Vagina (tissue), 2 donors: Measurements from ENCODE around the gene MESP2. TPM values are rescaled to one million over a fixed set of nuclear protein-coding genes. Genes with fewer than 3 reads are reported as not detected.

Experiments
- DNase-seq, 2 donors: peaks; one replicate each; pipeline ENCODE4 v3.0.0-alpha.2; 2017; ENCODE audit errors: extremely low spot score in 2 of 2
- H3K27ac ChIP-seq: fragments of 200-600 bp; sonication (generic); one replicate; pipeline ENCODE4 v1.5.1; 2019
- H3K27me3 ChIP-seq: fragments of 200-600 bp; sonication (generic); one replicate; pipeline ENCODE4 v1.5.1; 2019
- H3K36me3 ChIP-seq, 2 donors: fragments of 200-600 bp; sonication (generic); one replicate each; pipeline ENCODE4 v1.5.1; 2017 to 2019
- H3K4me1 ChIP-seq: fragments of 200-600 bp; sonication (generic); one replicate; pipeline ENCODE4 v1.5.1; 2019
- H3K4me3 ChIP-seq, 2 donors: fragments of 200-600 bp; sonication (generic); 1 replicate in 1 of 2; 2 replicates in 1 of 2; pipeline ENCODE4 v1.5.1; 2016 to 2019
- H3K9me3 ChIP-seq: fragments of 200-600 bp; sonication (generic); one replicate; pipeline ENCODE4 v1.5.1; 2019
- POLR2A ChIP-seq, 2 donors: fragments of 450-650 bp; IDR thresholded peaks; one replicate each; pipeline ENCODE4 v1.6.1; 2017; ENCODE audit warnings: antibody characterized with exemption in 2 of 2, mild to moderate bottlenecking in 2 of 2, moderate library complexity in 2 of 2
- POLR2AphosphoS5 ChIP-seq, 2 donors: sonication (generic); formaldehyde crosslinking; IDR thresholded peaks; one replicate each; pipeline ENCODE4 v1.9.0; 2017; ENCODE audit warnings: antibody characterized with exemption in 2 of 2, mild to moderate bottlenecking in 2 of 2, low read depth in 1 of 2; ENCODE audit not compliant: insufficient read depth in 1 of 2
- intact Hi-C: fragments of 100-400 bp; cut with DNase I; formaldehyde crosslinking; loops from one replicate; pipeline ENCODE4 v1.15.1; 2023
- total RNA-seq: library from RNA; depleted of rRNA; stranded (reverse); fragments of >200 nt; gene quantifications from one replicate; pipeline ENCODE4 v1.2.3, GENCODE V29; 2016
- TF ChIP-seq, protein P1 (sequence below), 3 experiments: fragments of 450-650 bp in 2 of 3; fragments of 200-600 bp in 1 of 3; sonication (generic) in 1 of 3; IDR thresholded peaks; one replicate each; pipeline ENCODE4 v1.5.1; 2017 to 2019; ENCODE audit warnings: antibody characterized with exemption in 3 of 3, mild to moderate bottlenecking in 2 of 3, moderate library complexity in 2 of 3

MESP2 gene
- total RNA-seq, 1 donor from 2014 or later, result not detected

DNA sequence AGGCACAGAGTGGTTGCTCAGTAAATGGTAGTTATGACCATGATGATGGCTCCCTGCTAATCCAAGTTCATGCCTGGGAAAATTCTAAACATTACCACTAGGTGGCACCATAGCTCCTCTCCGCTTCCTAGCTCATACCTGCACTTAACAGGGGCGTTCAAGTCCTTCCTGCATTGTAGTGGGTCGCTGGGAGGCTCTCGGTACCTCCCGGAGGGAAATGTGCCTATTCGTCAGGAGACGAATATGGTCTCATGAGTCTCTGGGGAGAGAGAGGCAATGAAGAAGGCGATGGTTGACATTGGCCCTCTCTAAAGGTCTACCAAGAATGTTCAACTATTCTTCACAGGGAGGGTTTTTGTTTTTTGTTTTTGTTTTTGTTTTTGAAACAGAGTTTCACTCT is 36.0 kb upstream of the MESP2 start:
- no peak for DNase-seq
- intact Hi-C loops, result no loop called here
- Histone ChIP-seq H3K9me3 (no peaks in the 10 kb centered on the region), H3K27ac (no peak overlapping the region), H3K36me3 (no peaks in the 10 kb centered on the region), H3K4me1 (no peaks in the 10 kb centered on the region), H3K27me3 (no peaks in the 10 kb centered on the region), H3K4me3 (no peak overlapping the region)
- TF ChIP-seq, protein P1, sequence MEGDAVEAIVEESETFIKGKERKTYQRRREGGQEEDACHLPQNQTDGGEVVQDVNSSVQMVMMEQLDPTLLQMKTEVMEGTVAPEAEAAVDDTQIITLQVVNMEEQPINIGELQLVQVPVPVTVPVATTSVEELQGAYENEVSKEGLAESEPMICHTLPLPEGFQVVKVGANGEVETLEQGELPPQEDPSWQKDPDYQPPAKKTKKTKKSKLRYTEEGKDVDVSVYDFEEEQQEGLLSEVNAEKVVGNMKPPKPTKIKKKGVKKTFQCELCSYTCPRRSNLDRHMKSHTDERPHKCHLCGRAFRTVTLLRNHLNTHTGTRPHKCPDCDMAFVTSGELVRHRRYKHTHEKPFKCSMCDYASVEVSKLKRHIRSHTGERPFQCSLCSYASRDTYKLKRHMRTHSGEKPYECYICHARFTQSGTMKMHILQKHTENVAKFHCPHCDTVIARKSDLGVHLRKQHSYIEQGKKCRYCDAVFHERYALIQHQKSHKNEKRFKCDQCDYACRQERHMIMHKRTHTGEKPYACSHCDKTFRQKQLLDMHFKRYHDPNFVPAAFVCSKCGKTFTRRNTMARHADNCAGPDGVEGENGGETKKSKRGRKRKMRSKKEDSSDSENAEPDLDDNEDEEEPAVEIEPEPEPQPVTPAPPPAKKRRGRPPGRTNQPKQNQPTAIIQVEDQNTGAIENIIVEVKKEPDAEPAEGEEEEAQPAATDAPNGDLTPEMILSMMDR (IDR thresholded peaks at IDR 0.05), result peak; percentile 72 to 89 (median 89)
- TF ChIP-seq POLR2AphosphoS5 (IDR thresholded peaks at IDR 0.05; ENCODE audit: insufficient read depth in 1 of 2, low read depth in 1 of 2), result no peak

DNA sequence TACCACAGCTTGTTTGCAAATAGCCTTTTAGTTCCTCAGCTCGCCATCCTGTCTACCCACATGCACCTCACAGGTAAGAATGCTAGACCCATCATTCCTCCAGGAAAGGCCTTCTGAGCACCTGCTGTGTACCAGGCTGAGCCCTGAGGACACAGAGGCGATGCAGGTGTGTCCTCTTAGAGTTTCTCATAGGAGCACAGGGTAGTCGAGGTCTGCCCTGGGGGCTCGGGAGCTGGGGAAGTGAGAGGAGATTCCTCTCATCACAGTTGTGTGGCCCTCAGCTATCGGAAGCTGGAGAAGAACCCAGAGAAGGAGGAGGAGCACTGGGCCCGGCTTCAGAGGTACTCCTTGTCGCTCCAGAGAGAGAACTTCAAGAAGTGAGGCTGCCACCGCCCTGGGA is 33.1 kb upstream of the MESP2 start:
- TF ChIP-seq, protein P1 (IDR thresholded peaks at IDR 0.05), result no peak
- TF ChIP-seq POLR2A (IDR thresholded peaks at IDR 0.05), result no peak
- no peak for TF ChIP-seq POLR2AphosphoS5 (IDR thresholded peaks at IDR 0.05; ENCODE audit: insufficient read depth in 1 of 2, low read depth in 1 of 2)
- H3K27me3 ChIP-seq, result no peaks in the 10 kb centered on the region
- no peak for DNase-seq
- H3K4me3 ChIP-seq, result no peak overlapping the region
- H3K4me1 ChIP-seq, result no peaks in the 10 kb centered on the region
- H3K36me3 ChIP-seq, result no peaks in the 10 kb centered on the region
- no peak overlapping the region for H3K27ac ChIP-seq
- H3K9me3 ChIP-seq, result no peaks in the 10 kb centered on the region
- intact Hi-C loops, result no loop called here

GRCh38 chr15:89743594-89743993 is 32.5 kb upstream of the MESP2 start:
- no peak overlapping the region for H3K27ac ChIP-seq
- H3K27me3 ChIP-seq, result no peaks in the 10 kb centered on the region
- no peak for DNase-seq
- TF ChIP-seq, protein P1 (IDR thresholded peaks at IDR 0.05), result no peak
- no peak for TF ChIP-seq POLR2A (IDR thresholded peaks at IDR 0.05)
- no peaks in the 10 kb centered on the region for H3K9me3 ChIP-seq
- no peaks in the 10 kb centered on the region for H3K4me1 ChIP-seq
- H3K36me3 ChIP-seq, result no peaks in the 10 kb centered on the region
- intact Hi-C loops, result no loop called here
- H3K4me3 ChIP-seq, result no peak overlapping the region

GRCh38 chr15:89745131-89745530 is 31.0 kb upstream of the MESP2 start:
- Histone ChIP-seq H3K27me3 (no peaks in the 10 kb centered on the region), H3K4me3 (no peak overlapping the region), H3K27ac (no peak overlapping the region), H3K9me3 (no peaks in the 10 kb centered on the region), H3K36me3 (no peaks in the 10 kb centered on the region), H3K4me1 (peaks cover 4% of the 10 kb centered on the region)
- TF ChIP-seq POLR2A (IDR thresholded peaks at IDR 0.05) (no peak), POLR2AphosphoS5 (IDR thresholded peaks at IDR 0.05; ENCODE audit: insufficient read depth in 1 of 2, low read depth in 1 of 2) (no peak)
- TF ChIP-seq, protein P1 (IDR thresholded peaks at IDR 0.05), result no peak
- intact Hi-C loops, result no loop called here
- DNase-seq, result no peak

DNA sequence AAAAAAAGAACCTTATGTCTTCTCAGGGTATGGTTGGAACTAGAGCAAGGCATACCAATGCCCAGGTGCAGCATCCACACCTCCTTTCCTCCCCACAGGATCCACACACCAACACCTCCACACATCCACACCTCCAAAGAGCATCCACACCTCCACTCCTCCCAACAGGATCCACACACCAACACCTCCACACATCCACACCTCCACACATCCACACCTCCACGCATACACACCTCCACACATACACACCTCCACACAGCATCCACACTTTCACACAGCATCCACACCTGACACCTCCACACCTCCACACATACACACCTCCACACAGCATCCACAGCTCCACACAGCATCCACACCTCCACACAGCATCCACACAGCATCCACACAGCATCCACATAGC is 30.4 kb upstream of the MESP2 start:
- intact Hi-C loops, result no loop called here
- H3K36me3 ChIP-seq, result no peaks in the 10 kb centered on the region
- H3K27ac ChIP-seq, result no peak overlapping the region
- peaks cover 8% of the 10 kb centered on the region for H3K4me1 ChIP-seq
- H3K4me3 ChIP-seq, result no peak overlapping the region
- no peaks in the 10 kb centered on the region for H3K9me3 ChIP-seq
- H3K27me3 ChIP-seq, result no peaks in the 10 kb centered on the region
- TF ChIP-seq, protein P1 (IDR thresholded peaks at IDR 0.05), result no peak
- no peak for TF ChIP-seq POLR2AphosphoS5 (IDR thresholded peaks at IDR 0.05; ENCODE audit: insufficient read depth in 1 of 2, low read depth in 1 of 2)
- DNase-seq, result no peak
